A549 (cell line): ENCODE results near the gene SGO2. TPM values are rescaled to one million over a fixed set of nuclear protein-coding genes. Genes with fewer than 3 reads are reported as not detected.

ENCODE experiments used
- ATAC-seq, 2 experiments: fragments of 200-7000 bp in 1 of 2; fragments of >200 bp in 1 of 2; cut with Nextera tagmentation in 1 of 2; cut with Tn5 transposase in 1 of 2; 3 replicates each; pipeline versions ENCODE4 v1.8.0 to v1.9.1; 2018 to 2020; ENCODE audit warnings: mild to moderate bottlenecking in 1 of 2, moderate library complexity in 1 of 2
- CTCF ChIA-PET: fragments of 300-600 bp; sonication (Branson Sonifier 250); formaldehyde crosslinking; extraction: SDS; loops from one replicate; lab custom pipeline; 2021; ENCODE audit warnings: antibody characterized with exemption, inconsistent platforms; lab: Yijun Ruan, JAX
- POLR2A ChIA-PET: fragments of 350-600 bp; formaldehyde crosslinking; extraction: SDS; loops from one replicate; lab custom pipeline; 2021; ENCODE audit warnings: antibody characterized with exemption, inconsistent platforms; lab: Yijun Ruan, JAX
- DNase-seq, 2 experiments: peaks; one replicate each; pipeline versions ENCODE4 v3.0.0 to v3.0.0-alpha.2; 2011 to 2016; ENCODE audit warnings: low read depth in 1 of 2, low spot score in 1 of 2
- FAIRE-seq: peaks from 2 replicates; lab custom pipeline; 2011; peaks lifted over from hg19 to GRCh38; lab: Jason Lieb, UNC
- H3K27ac ChIP-seq, 2 experiments: fragments of >200 bp; sonication (Bioruptor Twin); formaldehyde crosslinking; 3 replicates each; pipeline ENCODE4 v1.5.1; 2016 to 2017
- H3K4me1 ChIP-seq: fragments of >200 bp; sonication (Bioruptor Twin); formaldehyde crosslinking; 3 replicates; pipeline ENCODE4 v1.6.1; 2016
- H3K4me2 ChIP-seq: fragments of >200 bp; sonication (Bioruptor Twin); formaldehyde crosslinking; 3 replicates; pipeline ENCODE4 v1.6.1; 2016
- H3K4me3 ChIP-seq: fragments of >200 bp; sonication (Bioruptor Twin); formaldehyde crosslinking; 3 replicates; pipeline ENCODE4 v1.5.1; 2016
- H3K9me3 ChIP-seq: fragments of >200 bp; sonication (Bioruptor Twin); formaldehyde crosslinking; 3 replicates; pipeline ENCODE4 v1.6.1; 2016
- BCL3 ChIP-seq: fragments of >200 bp; sonication (Bioruptor Twin); formaldehyde crosslinking; IDR thresholded peaks from 3 replicates; pipeline ENCODE4 v1.6.1; 2016
- CBX2 ChIP-seq: fragments of 200-600 bp; sonication (generic); IDR thresholded peaks from 2 replicates; pipeline ENCODE4 v1.6.1; 2016; ENCODE audit warnings: low read depth, mild to moderate bottlenecking, borderline replicate concordance
- CBX8 ChIP-seq: fragments of 200-600 bp; sonication (generic); IDR thresholded peaks from 2 replicates; pipeline ENCODE4 v1.6.1; 2016
- CEBPB ChIP-seq, 2 experiments: fragments of >200 bp in 1 of 2; sonication (Bioruptor Twin) in 1 of 2; formaldehyde crosslinking in 1 of 2; IDR thresholded peaks; 2 replicates each; pipeline ENCODE4 v1.6.1; 2012 to 2016
- CHD2 ChIP-seq: fragments of 150-350 bp; IDR thresholded peaks from 2 replicates; pipeline ENCODE4 v1.6.1; 2014; ENCODE audit warnings: low read length; ENCODE audit not compliant: partially characterized antibody
- EHMT2 ChIP-seq: fragments of 200-600 bp; sonication (generic); IDR thresholded peaks from 2 replicates; pipeline ENCODE4 v1.6.1; 2016; ENCODE audit warnings: antibody characterized with exemption, low read depth, mild to moderate bottlenecking, moderate library complexity
- HDAC2 ChIP-seq: fragments of 200-600 bp; sonication (generic); IDR thresholded peaks from 2 replicates; pipeline ENCODE4 v1.6.1; 2016
- HOXA7 ChIP-seq: fragments of 250-450 bp; sonication (Bioruptor Pico); IDR thresholded peaks from 2 replicates; pipeline ENCODE4 v1.5.0; 2020; ENCODE audit warnings: mild to moderate bottlenecking, moderate library complexity
- HOXB5 ChIP-seq: fragments of 250-450 bp; sonication (Bioruptor Pico); IDR thresholded peaks from 2 replicates; pipeline ENCODE4 v1.5.0; 2020; ENCODE audit warnings: mild to moderate bottlenecking, moderate library complexity
- JUN ChIP-seq, 2 experiments: fragments of >200 bp; sonication (Bioruptor Twin); formaldehyde crosslinking; IDR thresholded peaks; 2 replicates in 1 of 2; 3 replicates in 1 of 2; pipeline ENCODE4 v1.6.1; 2016 to 2017
- JUNB ChIP-seq: fragments of >200 bp; sonication (Bioruptor Twin); formaldehyde crosslinking; IDR thresholded peaks from 2 replicates; pipeline ENCODE4 v1.6.1; 2016
- KDM5A ChIP-seq: fragments of 200-600 bp; sonication (generic); IDR thresholded peaks from 2 replicates; pipeline ENCODE4 v1.6.1; 2016; ENCODE audit warnings: antibody characterized with exemption, mild to moderate bottlenecking
- MAFK ChIP-seq: fragments of 450-650 bp; IDR thresholded peaks from 2 replicates; pipeline ENCODE4 v1.6.1; 2014; ENCODE audit not compliant: partially characterized antibody
- MAZ ChIP-seq: fragments of 150-350 bp; IDR thresholded peaks from 2 replicates; pipeline ENCODE4 v1.6.1; 2014; ENCODE audit warnings: antibody characterized with exemption, low read depth, low read length, borderline replicate concordance
- MYC ChIP-seq: IDR thresholded peaks from 2 replicates; pipeline ENCODE4 v1.6.1; 2012; ENCODE audit warnings: mild to moderate bottlenecking, inconsistent platforms, low read length, improper control_type of control experiment, borderline replicate concordance
- NPAS2 ChIP-seq: fragments of 250-450 bp; sonication (Bioruptor Pico); IDR thresholded peaks from 2 replicates; pipeline ENCODE4 v1.8.0; 2022; ENCODE audit warnings: mild to moderate bottlenecking, moderate library complexity, borderline replicate concordance
- PBX3 ChIP-seq: IDR thresholded peaks from 2 replicates; pipeline ENCODE4 v1.6.1; 2012
- RARB ChIP-seq: fragments of 250-450 bp; sonication (Bioruptor Pico); IDR thresholded peaks from 2 replicates; pipeline ENCODE4 v1.8.0; 2021; ENCODE audit warnings: mild to moderate bottlenecking, moderate library complexity
- RNF2 ChIP-seq: fragments of 200-600 bp; sonication (generic); IDR thresholded peaks from 2 replicates; pipeline ENCODE4 v1.6.1; 2016; ENCODE audit warnings: low read depth, mild to moderate bottlenecking, antibody characterized with exemption, moderate library complexity, borderline replicate concordance
- SREBF2 ChIP-seq: fragments of 450-650 bp; IDR thresholded peaks from 2 replicates; pipeline ENCODE4 v1.6.1; 2014; ENCODE audit warnings: mild to moderate bottlenecking, moderate library complexity
- TFCP2L1 ChIP-seq: fragments of 250-450 bp; sonication (Bioruptor Pico); IDR thresholded peaks from 2 replicates; pipeline ENCODE4 v1.5.0; 2021; ENCODE audit warnings: mild to moderate bottlenecking
- USF2 ChIP-seq: fragments of 450-650 bp; IDR thresholded peaks from 2 replicates; pipeline ENCODE4 v1.6.1; 2014; ENCODE audit warnings: antibody characterized with exemption
- ZFP36 ChIP-seq: fragments of 450-650 bp; IDR thresholded peaks from 2 replicates; pipeline ENCODE4 v1.6.1; 2014; ENCODE audit warnings: borderline replicate concordance; ENCODE audit not compliant: partially characterized antibody
- ZNF302 ChIP-seq: fragments of 250-450 bp; sonication (Bioruptor Pico); IDR thresholded peaks from 2 replicates; pipeline ENCODE4 v1.9.0; 2021; ENCODE audit warnings: inconsistent platforms, mild to moderate bottlenecking, moderate library complexity
- ZSCAN20 ChIP-seq: fragments of 250-450 bp; sonication (Bioruptor Pico); IDR thresholded peaks from 2 replicates; pipeline ENCODE4 v1.8.0; 2022; ENCODE audit warnings: mild to moderate bottlenecking, moderate library complexity
- WGBS: methylation state at CpG from one replicate; pipeline ENCODE4 v1.1.6; 2017; ENCODE audit errors: missing lambda C conversion rate; 5-methylcytosine and 5-hydroxymethylcytosine counted together
- polyA plus RNA-seq, 4 experiments: library from polyadenylated mRNA; depleted of rRNA in 3 of 4; stranded (reverse); fragments of >200 nt; fragmentation: RNase III in 1 of 4; extraction: RNeasy Plus Mini Kit Qiagen cat#74134 plus additional on column Dnase treatment in 1 of 4; gene quantifications; 2 replicates in 3 of 4; 3 replicates in 1 of 4; pipeline ENCODE4 v1.2.3, GENCODE V29; 2011 to 2017
- TF ChIP-seq, protein P1 (sequence below): fragments of 250-450 bp; sonication (Bioruptor Pico); IDR thresholded peaks from 2 replicates; pipeline ENCODE4 v1.5.0; 2021; ENCODE audit warnings: mild to moderate bottlenecking, moderate library complexity, borderline replicate concordance
- TF ChIP-seq, protein P2 (sequence below): fragments of 250-450 bp; sonication (Bioruptor Pico); IDR thresholded peaks from 2 replicates; pipeline ENCODE4 v1.5.0; 2020; ENCODE audit warnings: low read depth, mild to moderate bottlenecking, moderate library complexity
- TF ChIP-seq, protein P3 (sequence below): fragments of >200 bp; sonication (Bioruptor Twin); formaldehyde crosslinking; IDR thresholded peaks from 3 replicates; pipeline ENCODE4 v1.5.1; 2016

The SGO2 gene
- polyA plus RNA-seq, 2 of the 4 experiments (the other 2 are of a cell fraction): 14.4 to 26.2 TPM

DNA sequence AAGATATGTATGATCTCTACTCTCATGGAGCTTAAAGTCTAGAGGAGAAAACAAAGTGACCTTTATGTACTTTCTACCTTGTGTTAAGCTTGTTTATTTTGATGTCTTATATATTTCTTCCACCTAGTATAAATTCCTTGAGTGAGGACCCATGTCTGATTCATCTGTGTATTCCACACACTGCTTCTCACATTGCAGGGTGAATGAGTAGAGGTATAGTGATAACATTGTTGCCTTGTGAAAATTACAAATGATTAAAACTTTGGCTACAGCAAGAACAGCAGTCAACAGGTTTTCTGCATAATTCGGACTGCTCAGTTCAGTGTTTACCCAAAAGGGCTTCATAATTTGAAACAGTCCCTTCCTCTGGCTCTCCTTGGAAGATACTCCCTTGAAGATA is 96.1 kb downstream of the SGO2 start:
- 71% methylated on average over 1 of the region's 1 CpG for WGBS
- CTCF ChIA-PET: no interaction called here

DNA sequence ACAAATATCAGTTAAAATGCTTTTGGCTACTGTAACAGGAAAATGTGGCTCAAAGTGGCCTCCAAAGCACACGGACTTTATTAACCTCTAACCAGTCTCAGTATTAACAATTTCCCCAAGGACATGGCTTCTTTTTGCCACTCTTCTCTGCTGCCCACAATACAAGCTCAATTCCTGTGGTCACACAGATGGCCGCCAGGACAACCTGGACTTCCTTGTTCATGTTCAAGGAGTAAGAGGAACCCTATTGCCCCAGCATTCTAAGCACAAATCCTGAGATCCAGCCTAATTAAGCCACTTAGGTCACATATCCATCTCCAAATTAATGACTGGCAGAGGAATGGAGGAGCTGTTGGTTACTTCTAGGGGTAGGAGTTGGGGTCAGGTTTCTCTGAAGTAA is 98.0 kb downstream of the SGO2 start:
- POLR2A ChIA-PET: no interaction called here
- Histone ChIP-seq H3K4me1 (peaks cover 60% of the 10 kb centered on the region), H3K4me2 (peak overlapping the region; percentile 25; the same call in 2 of the 3 replicates), H3K4me3 (no peak overlapping the region), H3K9me3 (no peaks in the 10 kb centered on the region), H3K27ac (peak overlapping the region; percentile 70)
- DNase-seq (no peak), ATAC-seq (no peak), FAIRE-seq (no peak)
- 89% methylated on average over 2 of the region's 2 CpGs for WGBS
- TF ChIP-seq, protein P1, sequence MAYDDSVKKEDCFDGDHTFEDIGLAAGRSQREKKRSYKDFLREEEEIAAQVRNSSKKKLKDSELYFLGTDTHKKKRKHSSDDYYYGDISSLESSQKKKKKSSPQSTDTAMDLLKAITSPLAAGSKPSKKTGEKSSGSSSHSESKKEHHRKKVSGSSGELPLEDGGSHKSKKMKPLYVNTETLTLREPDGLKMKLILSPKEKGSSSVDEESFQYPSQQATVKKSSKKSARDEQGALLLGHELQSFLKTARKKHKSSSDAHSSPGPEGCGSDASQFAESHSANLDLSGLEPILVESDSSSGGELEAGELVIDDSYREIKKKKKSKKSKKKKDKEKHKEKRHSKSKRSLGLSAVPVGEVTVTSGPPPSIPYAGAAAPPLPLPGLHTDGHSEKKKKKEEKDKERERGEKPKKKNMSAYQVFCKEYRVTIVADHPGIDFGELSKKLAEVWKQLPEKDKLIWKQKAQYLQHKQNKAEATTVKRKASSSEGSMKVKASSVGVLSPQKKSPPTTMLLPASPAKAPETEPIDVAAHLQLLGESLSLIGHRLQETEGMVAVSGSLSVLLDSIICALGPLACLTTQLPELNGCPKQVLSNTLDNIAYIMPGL (CRISPR knock-in tag): no peak
- TF ChIP-seq TFCP2L1 (CRISPR knock-in tag) (no peak), ZSCAN20 (CRISPR knock-in tag) (no peak), HOXA7 (CRISPR knock-in tag) (no peak), CHD2 (no peak), PBX3 (no peak), ZNF302 (CRISPR knock-in tag) (no peak), CBX8 (no peak), NPAS2 (CRISPR knock-in tag) (no peak), SREBF2 (no peak)
- TF ChIP-seq, protein P2, sequence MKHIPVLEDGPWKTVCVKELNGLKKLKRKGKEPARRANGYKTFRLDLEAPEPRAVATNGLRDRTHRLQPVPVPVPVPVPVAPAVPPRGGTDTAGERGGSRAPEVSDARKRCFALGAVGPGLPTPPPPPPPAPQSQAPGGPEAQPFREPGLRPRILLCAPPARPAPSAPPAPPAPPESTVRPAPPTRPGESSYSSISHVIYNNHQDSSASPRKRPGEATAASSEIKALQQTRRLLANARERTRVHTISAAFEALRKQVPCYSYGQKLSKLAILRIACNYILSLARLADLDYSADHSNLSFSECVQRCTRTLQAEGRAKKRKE: no peak
- CTCF ChIA-PET: interaction anchor here (1.4 kb wide), 1 partner anchor 38 kb away, joined by 4 read pairs; the partner anchor contains the start of gene AOX1

More for the DNA sequence above, 96.1 kb downstream of the SGO2 start:
- ATAC-seq (no peak), DNase-seq (no peak)
- Histone ChIP-seq H3K4me2 (no peak overlapping the region), H3K4me3 (no peak overlapping the region), H3K9me3 (no peaks in the 10 kb centered on the region)
- no peak for TF ChIP-seq USF2
- TF ChIP-seq HOXA7 (CRISPR knock-in tag): no peak
- TF ChIP-seq KDM5A: no peak
- no peak for TF ChIP-seq JUNB
- TF ChIP-seq CBX2: no peak
- no peak for TF ChIP-seq ZFP36
- TF ChIP-seq HOXB5 (CRISPR knock-in tag): no peak
- no peak for TF ChIP-seq EHMT2
- no peak for TF ChIP-seq RNF2
- TF ChIP-seq, protein P3, sequence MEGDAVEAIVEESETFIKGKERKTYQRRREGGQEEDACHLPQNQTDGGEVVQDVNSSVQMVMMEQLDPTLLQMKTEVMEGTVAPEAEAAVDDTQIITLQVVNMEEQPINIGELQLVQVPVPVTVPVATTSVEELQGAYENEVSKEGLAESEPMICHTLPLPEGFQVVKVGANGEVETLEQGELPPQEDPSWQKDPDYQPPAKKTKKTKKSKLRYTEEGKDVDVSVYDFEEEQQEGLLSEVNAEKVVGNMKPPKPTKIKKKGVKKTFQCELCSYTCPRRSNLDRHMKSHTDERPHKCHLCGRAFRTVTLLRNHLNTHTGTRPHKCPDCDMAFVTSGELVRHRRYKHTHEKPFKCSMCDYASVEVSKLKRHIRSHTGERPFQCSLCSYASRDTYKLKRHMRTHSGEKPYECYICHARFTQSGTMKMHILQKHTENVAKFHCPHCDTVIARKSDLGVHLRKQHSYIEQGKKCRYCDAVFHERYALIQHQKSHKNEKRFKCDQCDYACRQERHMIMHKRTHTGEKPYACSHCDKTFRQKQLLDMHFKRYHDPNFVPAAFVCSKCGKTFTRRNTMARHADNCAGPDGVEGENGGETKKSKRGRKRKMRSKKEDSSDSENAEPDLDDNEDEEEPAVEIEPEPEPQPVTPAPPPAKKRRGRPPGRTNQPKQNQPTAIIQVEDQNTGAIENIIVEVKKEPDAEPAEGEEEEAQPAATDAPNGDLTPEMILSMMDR: no peak
- TF ChIP-seq BCL3: no peak
- TF ChIP-seq HDAC2: no peak
- no peak for TF ChIP-seq CEBPB (IDR thresholded peaks at IDR 0.05)
- no peak for TF ChIP-seq MAZ
- no peak for TF ChIP-seq MYC
- TF ChIP-seq RARB: no peak
- no peak for TF ChIP-seq MAFK
- TF ChIP-seq JUN (IDR thresholded peaks at IDR 0.05): no peak
- TF ChIP-seq, all 56 proteins: peak for 0
- FAIRE-seq: no peak
- Histone ChIP-seq H3K4me1 (peaks cover 58% of the 10 kb centered on the region), H3K27ac (peak overlapping the region; percentile 27 to 70; a peak in 2 of 6 replicates)
- POLR2A ChIA-PET: no interaction called here
